Measurements from ENCODE around the gene CDC42BPG. TPM values are rescaled to one million over a fixed set of nuclear protein-coding genes. Genes with fewer than 3 reads are reported as not detected.

CDC42BPG gene
- total and polyA plus RNA-seq, 9 of the 15 experiments (the other 6 are each of a cell fraction or from before 2014, with no cell fraction given), result 0.04 to 8.8 (median 2.1) TPM

GRCh38 chr11:64881476-64881875 is 37.0 kb upstream of the CDC42BPG start:
- Histone ChIP-seq H3K79me2 (ENCODE audit: control insufficient read depth, insufficient read depth, low read length) (peaks cover 31% of the 10 kb centered on the region), H3K9me3 (replicated peaks; ENCODE audit: control insufficient read depth, insufficient read depth, low read depth, low read length) (no peaks in the 10 kb centered on the region), H3K4me3 (no peak overlapping the region), H3K36me3 (ENCODE audit: control insufficient read depth, insufficient read depth, low read length) (no peaks in the 10 kb centered on the region), H3K27me3 (ENCODE audit: control insufficient read depth in 2 of 2, insufficient read depth in 2 of 2, low read length in 2 of 2) (no peaks in the 10 kb centered on the region), H3K9ac (ENCODE audit: insufficient read depth in 1 of 2, low read depth in 2 of 2, low read length in 2 of 2) (peak overlapping the region in 1 of 2 experiments; percentile 37; a peak in 1 of 4 replicates), H3K4me1 (replicated peaks in 1 of 2; ENCODE audit: control insufficient read depth in 2 of 2, insufficient read depth in 2 of 2, low read length in 2 of 2) (peaks cover 29 to 61% of the 10 kb centered on the region in 2 experiments), H3K9me1 (ENCODE audit: control insufficient read depth, insufficient read depth, low read length) (no peaks in the 10 kb centered on the region), H3K4me2 (ENCODE audit: insufficient read depth, low read length) (no peak overlapping the region), H2AFZ (ENCODE audit: low read depth, low read length) (no peak overlapping the region), H3K27ac (ENCODE audit: extremely low read depth, low read depth, low read length) (no peak overlapping the region), H4K20me1 (replicated peaks; ENCODE audit: control insufficient read depth, insufficient read depth, low read length) (peaks cover 4% of the 10 kb centered on the region; the same call in 1 of the 2 replicates)
- intact Hi-C loops (cut with micrococcal nuclease) (loop anchor here (10.0 kb wide), 1 partner anchor 233 kb away; the partner anchor contains the start of genes TM7SF2 and ZNHIT2), in situ Hi-C loops (cut with MboI) (no loop called here)
- DNase-seq (ENCODE audit: extremely low read depth in 1 of 4, low spot score in 3 of 4), result no peak
- WGBS (ENCODE audit: insufficient coverage, low coverage, missing lambda C conversion rate), result 51% methylated on average over 8 of the region's 8 CpGs
- ATAC-seq, result no peak
- BruUV-seq (replicated peaks), result no TSS peak
- TF ChIP-seq THRA (IDR thresholded peaks at IDR 0.05), result no peak
- peak in 1 of 2 experiments; percentile 34; a peak in 2 of 4 replicates for TF ChIP-seq NRF1 (conservative IDR thresholded peaks at IDR 0.05 in 1 of 2, IDR thresholded peaks at IDR 0.05 in 1 of 2)
- TF ChIP-seq USF1 (CRISPR knock-in tag; IDR thresholded peaks at IDR 0.05), result peak; percentile 56
- peak; percentile 61 for TF ChIP-seq RAD51 (IDR thresholded peaks at IDR 0.05; ENCODE audit: borderline replicate concordance, low read depth)
- TF ChIP-seq USF2 (CRISPR knock-in tag; IDR thresholded peaks at IDR 0.05), result peak; percentile 70
- TF ChIP-seq TOE1 (IDR thresholded peaks at IDR 0.05; ENCODE audit: borderline replicate concordance), result peak; percentile 81; the same call in 1 of the 2 replicates
- no peak for TF ChIP-seq TOE1 (CRISPR knock-in tag; IDR thresholded peaks at IDR 0.05; ENCODE audit: borderline replicate concordance, low read depth)
- TF ChIP-seq HNRNPL (IDR thresholded peaks at IDR 0.05; ENCODE audit: low read depth, low read length), result no peak
- TF ChIP-seq FOS (IDR thresholded peaks at IDR 0.05; ENCODE audit: extremely low read depth, insufficient read length), result no peak
- TF ChIP-seq ZZZ3 (IDR thresholded peaks at IDR 0.05), result no peak
- peak; percentile 96 for TF ChIP-seq TFE3 (CRISPR knock-in tag; IDR thresholded peaks at IDR 0.05)
- no peak for TF ChIP-seq YBX1 (IDR thresholded peaks at IDR 0.05)
- no peak for TF ChIP-seq NCOA2 (IDR thresholded peaks at IDR 0.05; ENCODE audit: partially characterized antibody in 2 of 2)
- ChIA-PET CTCF (ENCODE audit: low intra/inter-chr PET ratio) (no interaction called here), POLR2A (interaction anchor here (0.7 to 9.0 kb wide), 3 partner anchors 16 to 215 kb away, joined by 5 to 109 read pairs (median 5); no protein-coding TSS in a partner anchor)
- FAIRE-seq, result no peak

Data from K562 (cell line).